Left ventricle myocardium inferior (tissue), 1 donor: ENCODE results near the gene NCOA1. TPM values are rescaled to one million over a fixed set of nuclear protein-coding genes. Genes with fewer than 3 reads are reported as not detected.
"Not testable (repeated sequence)": the region's sequence is repeated elsewhere in the genome, so short reads cannot be mapped to it uniquely, and the experiment has no call there.

Experiments
- DNase-seq: peaks from one replicate; pipeline ENCODE4 v3.0.0-alpha.2; 2020
- H3K27ac ChIP-seq: fragments of 200-600 bp; replicated peaks from 2 replicates; pipeline ENCODE4 v1.8.0; 2021
- H3K27me3 ChIP-seq: fragments of 200-600 bp; 2 replicates; pipeline ENCODE4 v1.8.0; 2021; ENCODE audit warnings: low read depth
- H3K36me3 ChIP-seq: fragments of 200-600 bp; 2 replicates; pipeline ENCODE4 v1.8.0; 2021
- H3K4me1 ChIP-seq: fragments of 200-600 bp; 2 replicates; pipeline ENCODE4 v1.8.0; 2021
- H3K4me3 ChIP-seq: fragments of 200-600 bp; 2 replicates; pipeline ENCODE4 v1.8.0; 2021; ENCODE audit warnings: mild to moderate bottlenecking, moderate library complexity
- H3K9me3 ChIP-seq: fragments of 200-600 bp; replicated peaks from 2 replicates; pipeline ENCODE4 v1.8.0; 2021
- intact Hi-C: fragments of 100-400 bp; cut with micrococcal nuclease; formaldehyde crosslinking; loops from one replicate; pipeline ENCODE4 v1.11.0; 2022
- total RNA-seq: library from RNA; stranded (reverse); fragmentation: NEBNext Ultra II Directional; extraction: Animal tissue kit (Norgen Biotek cat#: 25700); gene quantifications from one replicate; pipeline ENCODE4 v1.2.1, GENCODE V29; 2021
- TF ChIP-seq, protein P1 (sequence below): fragments of 200-600 bp; IDR thresholded peaks from 2 replicates; pipeline ENCODE4 v1.8.0; 2021; ENCODE audit warnings: antibody characterized with exemption, mild to moderate bottlenecking, borderline replicate concordance
- donor health status: DM: no; HTN: yes; CAD: no; lungs with severe emphysema.

Gene NCOA1
- total RNA-seq, 1 donor from 2014 or later = 26.9 TPM

DNA sequence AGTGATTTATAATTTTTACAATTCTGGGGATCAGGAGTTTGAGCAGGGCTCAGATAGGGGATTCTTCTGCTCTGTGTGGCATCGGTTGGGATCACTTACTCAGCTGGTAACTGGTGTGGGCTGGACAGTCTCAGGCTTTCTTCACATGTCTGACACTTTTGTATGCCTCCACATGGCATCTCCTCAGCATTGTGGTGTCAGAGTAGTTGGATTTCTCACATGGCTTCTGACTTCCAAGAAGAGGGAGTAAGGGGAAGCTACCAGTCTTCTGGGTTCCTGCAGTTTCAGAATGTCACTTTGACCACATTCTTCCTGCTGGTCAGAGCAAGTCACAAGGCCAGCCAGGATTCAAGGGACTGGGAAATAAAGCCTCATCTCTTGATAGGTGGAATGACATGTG, 55.6 kb downstream of the NCOA1 start:
- Histone ChIP-seq H3K27me3 (no peaks in the 10 kb centered on the region), H3K9me3 (peaks cover 31% of the 10 kb centered on the region), H3K4me1 (no peaks in the 10 kb centered on the region), H3K4me3 (no peak overlapping the region), H3K36me3 (no peaks in the 10 kb centered on the region), H3K27ac (no peak overlapping the region)
- TF ChIP-seq, protein P1, sequence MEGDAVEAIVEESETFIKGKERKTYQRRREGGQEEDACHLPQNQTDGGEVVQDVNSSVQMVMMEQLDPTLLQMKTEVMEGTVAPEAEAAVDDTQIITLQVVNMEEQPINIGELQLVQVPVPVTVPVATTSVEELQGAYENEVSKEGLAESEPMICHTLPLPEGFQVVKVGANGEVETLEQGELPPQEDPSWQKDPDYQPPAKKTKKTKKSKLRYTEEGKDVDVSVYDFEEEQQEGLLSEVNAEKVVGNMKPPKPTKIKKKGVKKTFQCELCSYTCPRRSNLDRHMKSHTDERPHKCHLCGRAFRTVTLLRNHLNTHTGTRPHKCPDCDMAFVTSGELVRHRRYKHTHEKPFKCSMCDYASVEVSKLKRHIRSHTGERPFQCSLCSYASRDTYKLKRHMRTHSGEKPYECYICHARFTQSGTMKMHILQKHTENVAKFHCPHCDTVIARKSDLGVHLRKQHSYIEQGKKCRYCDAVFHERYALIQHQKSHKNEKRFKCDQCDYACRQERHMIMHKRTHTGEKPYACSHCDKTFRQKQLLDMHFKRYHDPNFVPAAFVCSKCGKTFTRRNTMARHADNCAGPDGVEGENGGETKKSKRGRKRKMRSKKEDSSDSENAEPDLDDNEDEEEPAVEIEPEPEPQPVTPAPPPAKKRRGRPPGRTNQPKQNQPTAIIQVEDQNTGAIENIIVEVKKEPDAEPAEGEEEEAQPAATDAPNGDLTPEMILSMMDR = no peak
- intact Hi-C loops = no loop called here
- DNase-seq = no peak

DNA sequence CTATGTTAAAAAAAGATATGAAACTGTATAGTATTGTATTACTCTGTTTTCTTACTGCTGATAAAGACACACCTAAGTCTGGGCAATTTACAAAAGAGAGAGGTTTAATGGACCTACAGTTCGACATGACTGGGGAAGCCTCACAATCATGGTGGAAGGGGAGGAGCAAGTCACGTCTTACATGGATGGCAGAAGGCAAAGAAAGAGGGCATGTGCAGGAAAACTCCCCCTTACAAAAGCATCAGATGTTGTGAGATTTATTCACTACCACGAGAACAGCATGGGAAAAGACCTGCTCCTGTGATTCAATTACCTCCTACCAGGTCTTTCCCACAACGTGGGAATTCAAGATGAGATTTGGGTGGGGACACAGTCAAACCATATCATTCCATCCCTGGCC, 57.0 kb downstream of the NCOA1 start:
- Histone ChIP-seq H3K27me3 (no peaks in the 10 kb centered on the region), H3K4me3 (no peak overlapping the region), H3K36me3 (no peaks in the 10 kb centered on the region), H3K4me1 (no peaks in the 10 kb centered on the region), H3K27ac (no peak overlapping the region), H3K9me3 (peaks cover 22% of the 10 kb centered on the region)
- TF ChIP-seq, protein P1 = no peak
- intact Hi-C loops = no loop called here
- DNase-seq = no peak

DNA sequence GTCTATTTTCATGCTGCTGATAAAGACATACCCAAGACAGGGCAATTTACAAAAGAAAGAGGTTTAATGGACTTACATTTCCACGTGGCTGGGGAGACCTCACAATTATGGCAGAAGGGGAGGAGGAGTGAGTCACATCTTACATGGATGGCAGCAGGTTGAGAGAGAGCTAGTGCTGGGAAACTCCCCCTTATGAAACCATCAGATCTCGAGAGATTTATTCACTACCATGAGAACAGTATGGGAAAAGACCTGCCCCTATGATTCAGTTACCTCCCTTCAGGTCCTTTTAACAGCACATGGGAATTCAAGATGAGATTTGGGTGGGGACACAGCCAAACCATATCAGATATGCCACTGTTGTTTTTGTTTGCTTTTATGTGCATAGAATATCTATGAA, 59.2 kb downstream of the NCOA1 start:
- not testable (repeated sequence) for H3K27ac ChIP-seq

DNA sequence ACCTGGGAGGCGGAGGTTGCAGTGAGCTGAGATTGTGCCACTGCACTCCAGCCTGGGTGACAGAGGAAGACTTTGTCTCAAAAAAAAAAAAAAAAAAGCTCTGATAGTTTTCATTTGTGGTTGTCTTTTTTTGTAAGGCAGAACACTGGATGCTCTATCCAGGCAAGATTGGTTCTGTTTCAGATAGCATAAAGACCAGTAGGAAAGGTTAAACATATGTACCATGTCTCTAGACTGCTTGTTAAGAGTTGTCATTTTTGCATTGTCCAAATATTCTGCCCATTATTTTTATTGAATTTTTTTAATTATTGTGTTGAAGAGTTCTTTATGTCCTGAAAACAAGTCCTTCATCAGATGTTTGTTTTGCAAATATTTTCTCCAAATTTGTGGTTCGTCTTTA, 60.0 kb downstream of the NCOA1 start:
- Histone ChIP-seq H3K4me3 (no peak overlapping the region), H3K27me3 (no peaks in the 10 kb centered on the region), H3K27ac (no peak overlapping the region), H3K9me3 (peaks cover 12% of the 10 kb centered on the region), H3K36me3 (peaks cover 7% of the 10 kb centered on the region), H3K4me1 (no peaks in the 10 kb centered on the region)
- intact Hi-C loops = no loop called here
- TF ChIP-seq, protein P1 = no peak
- no peak for DNase-seq

More for the DNA sequence above, 59.2 kb downstream of the NCOA1 start:
- H3K4me1 ChIP-seq, H3K27me3 ChIP-seq, H3K36me3 ChIP-seq, H3K4me3 ChIP-seq, DNase-seq, intact Hi-C loops: not testable (repeated sequence)
- H3K9me3 ChIP-seq = peaks cover 11% of the 10 kb centered on the region

DNA sequence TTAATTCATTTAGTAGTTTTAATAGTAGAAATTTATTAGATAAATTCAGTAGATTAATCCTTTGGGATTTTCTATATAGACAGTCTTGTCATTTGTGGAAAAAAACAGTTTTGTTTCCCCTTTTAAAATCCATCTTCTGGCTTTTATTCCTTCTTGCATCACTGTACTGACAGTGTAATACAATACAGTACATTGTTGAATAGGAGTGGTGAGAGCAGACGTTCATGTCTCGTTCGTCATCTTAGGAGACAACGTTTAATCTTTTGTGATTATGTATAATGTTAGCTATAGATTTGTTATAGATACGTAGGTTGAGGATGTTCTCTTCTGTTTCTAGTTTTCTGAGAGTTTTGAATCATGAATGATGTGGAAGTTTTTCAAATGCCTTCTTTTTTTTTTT, 61.8 kb downstream of the NCOA1 start:
- Histone ChIP-seq H3K36me3 (peaks cover 13% of the 10 kb centered on the region), H3K27me3 (no peaks in the 10 kb centered on the region), H3K9me3 (peaks cover 16% of the 10 kb centered on the region), H3K4me3 (no peak overlapping the region), H3K4me1 (no peaks in the 10 kb centered on the region), H3K27ac (no peak overlapping the region)
- intact Hi-C loops = no loop called here
- TF ChIP-seq, protein P1 = no peak
- DNase-seq = no peak

DNA sequence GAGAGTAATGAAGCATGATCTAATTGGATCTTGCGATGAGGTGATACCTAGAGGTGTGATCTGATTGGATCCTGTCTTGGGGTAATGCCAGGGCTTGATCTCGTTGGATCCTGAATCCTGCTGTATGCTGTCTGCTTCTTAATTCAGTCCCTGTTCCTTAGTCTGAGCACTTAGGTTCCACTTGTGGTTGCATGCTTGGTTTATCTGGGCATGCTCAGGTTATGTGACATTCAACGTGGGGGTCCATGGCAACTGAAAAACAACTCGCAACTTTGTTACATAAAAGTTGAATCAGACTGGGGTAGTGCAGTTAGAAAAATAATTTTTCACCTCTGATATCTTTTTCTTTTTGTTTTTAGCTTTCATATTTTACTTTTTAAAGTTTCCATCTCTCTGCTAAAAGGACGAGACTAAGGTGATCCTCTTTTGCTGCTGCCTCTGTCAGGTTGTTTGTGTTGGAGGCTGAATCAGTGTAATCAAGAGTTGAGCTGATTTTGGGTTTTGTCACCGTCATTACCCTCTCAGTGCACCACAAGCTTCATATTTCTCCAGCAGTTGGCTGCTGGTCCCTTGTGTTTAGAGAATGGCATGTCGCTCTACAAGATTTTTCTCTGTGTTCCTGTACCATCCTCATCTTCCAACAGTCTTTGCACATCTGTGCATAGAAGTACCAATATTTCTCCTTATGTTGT, 67.9 kb downstream of the NCOA1 start:
- TF ChIP-seq, protein P1 = no peak
- Histone ChIP-seq H3K27me3 (no peaks in the 10 kb centered on the region), H3K9me3 (peaks cover 5% of the 10 kb centered on the region), H3K4me1 (peaks cover 45% of the 10 kb centered on the region), H3K36me3 (peaks cover 13% of the 10 kb centered on the region), H3K4me3 (no peak overlapping the region), H3K27ac (peak overlapping the region; percentile 47)
- intact Hi-C loops = no loop called here
- no peak for DNase-seq
